ENCODE measurements around the gene STX11.
"Not testable (repeated sequence)": the region's sequence is repeated elsewhere in the genome, so short reads cannot be mapped to it uniquely, and the experiment has no call there.

The STX11 gene

DNA sequence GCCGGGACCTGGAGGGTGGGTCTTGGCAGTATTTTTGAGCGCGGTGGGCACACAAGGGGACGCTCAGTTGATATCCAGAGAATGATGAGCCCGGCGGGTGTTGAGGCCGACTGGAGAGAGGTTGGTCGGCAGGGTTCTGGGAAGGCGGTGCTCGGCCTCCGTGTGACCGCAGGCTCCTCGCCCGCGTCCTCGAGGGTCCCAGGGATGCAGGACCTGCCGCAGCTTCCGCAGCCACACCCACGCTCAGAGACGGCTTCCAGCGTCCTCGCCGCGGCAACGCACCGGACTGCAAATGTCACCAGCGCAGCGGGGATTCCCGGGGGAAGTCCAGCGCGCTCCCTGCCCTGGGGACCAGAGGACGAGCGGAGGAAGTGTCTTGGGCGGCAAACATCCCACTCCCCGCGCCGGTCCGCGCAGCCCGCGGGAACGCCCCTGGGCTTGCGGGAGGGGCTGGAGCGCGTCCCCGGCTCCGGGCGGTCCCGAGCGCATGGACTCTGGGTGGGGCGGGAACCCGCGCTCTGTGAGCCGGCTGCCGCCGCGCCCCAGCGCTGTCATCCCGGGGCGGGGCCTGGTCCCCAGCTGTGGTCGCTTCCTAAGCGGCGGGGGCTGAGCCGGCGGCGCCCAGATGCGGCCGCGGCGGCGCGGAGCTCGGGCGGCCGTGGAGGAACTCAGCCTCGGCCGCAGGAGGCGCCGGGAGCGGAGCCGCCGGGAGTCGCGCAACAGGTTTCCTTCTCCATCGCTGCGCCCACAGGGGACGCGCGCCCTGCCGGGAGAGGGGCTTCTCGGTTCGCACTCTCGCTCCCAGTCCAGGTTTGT lies at the start of gene STX11:
Gene STX11, plus strand, starts transcription at position 624 of the 816 bp plus-strand sequence. CDS start 36,111 bp downstream, outside the sequence.
- peak; percentile 92 for DNase-seq

DNA sequence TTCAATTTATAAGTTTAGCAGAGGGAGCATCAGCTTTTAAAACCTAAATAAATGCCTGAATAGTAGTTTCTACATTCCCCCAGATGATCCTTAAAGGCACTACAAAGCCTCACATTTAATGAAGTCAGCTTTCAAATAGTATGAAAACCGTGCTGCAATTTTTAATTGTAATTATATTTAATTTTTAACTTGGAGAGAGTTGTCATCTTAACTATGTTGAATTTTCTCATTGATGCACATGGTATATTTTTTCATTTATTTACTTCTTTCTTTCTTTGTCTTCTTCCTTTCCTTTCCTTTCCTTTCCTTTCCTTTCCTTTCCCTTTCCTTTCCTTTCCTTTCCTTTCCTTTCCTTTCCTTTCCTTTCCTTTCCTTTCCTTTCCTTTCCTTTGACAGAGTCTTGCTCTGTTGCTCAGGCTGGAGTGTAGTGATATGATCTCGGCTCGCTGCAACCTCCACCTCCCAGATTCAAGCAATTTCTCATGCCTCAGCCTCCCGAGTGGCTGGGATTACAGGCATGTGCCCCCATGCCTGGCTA lies 47.2 kb upstream of the STX11 start:
- no peak for DNase-seq

DNA sequence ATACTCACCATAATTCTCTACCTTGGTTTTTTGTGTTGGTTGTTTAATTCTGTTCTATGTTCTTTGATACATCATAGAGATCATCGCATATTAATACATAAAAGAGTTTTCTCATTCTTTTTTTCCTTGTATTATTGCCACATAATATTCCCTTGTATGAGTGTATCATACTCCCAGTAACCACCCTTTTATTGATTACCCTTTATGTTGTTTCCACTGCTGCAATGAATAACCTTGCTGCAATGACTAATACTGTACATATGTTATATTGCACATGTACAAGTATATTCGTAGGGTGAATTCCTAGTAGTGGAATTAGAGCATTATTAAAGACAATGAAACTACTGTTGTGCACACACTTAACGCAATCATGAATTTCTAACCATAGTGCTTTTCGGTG lies 45.8 kb upstream of the STX11 start:
- DNase-seq, result no peak

DNA sequence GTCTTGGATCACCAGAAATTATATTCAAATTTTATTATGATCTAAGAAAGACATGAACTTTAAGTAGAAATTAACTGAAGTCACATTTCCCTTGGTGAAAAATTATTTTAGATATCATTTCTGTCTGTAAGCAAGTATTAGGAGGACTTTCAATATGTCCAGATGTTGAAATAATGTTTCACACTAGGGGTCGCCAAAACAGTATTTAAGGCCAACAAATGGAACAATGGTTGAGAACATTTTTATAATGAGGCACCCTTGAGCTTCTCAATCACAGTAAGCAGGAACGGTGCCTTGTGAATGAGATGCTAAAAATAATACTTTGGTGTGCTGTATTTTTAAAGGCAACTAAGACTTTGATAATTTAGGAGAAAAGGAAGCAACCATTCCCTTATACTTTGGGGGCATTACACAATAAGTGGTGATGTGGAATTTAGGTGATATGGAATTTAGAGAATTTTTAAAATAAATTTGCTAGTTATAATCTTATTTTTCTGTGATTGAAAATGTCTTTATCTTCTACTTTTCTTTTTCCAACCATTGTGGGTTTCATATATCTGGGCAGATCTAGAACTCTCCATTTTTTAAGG lies 45.3 kb upstream of the STX11 start:
- DNase-seq, result peak; percentile 91

DNA sequence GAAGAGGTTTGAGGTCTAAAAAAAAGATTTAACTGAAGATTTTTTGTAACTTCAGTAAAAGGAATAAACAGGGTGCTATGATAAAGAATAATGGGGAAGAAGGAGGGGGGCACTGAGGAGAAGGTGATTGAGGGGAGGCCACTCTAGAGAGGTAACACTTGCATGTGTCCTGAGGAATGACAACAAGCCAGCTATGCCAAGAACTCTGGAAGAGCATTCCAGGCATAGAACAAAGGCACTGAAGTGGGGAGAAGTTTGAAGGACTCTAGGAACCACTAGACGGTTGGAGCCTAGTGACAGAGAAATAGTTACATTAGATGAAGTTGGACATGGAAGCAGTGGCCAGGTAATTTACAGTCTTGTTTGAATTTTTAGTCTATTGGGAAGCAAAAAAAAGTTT lies 44.1 kb upstream of the STX11 start:
- DNase-seq, result no peak

DNA sequence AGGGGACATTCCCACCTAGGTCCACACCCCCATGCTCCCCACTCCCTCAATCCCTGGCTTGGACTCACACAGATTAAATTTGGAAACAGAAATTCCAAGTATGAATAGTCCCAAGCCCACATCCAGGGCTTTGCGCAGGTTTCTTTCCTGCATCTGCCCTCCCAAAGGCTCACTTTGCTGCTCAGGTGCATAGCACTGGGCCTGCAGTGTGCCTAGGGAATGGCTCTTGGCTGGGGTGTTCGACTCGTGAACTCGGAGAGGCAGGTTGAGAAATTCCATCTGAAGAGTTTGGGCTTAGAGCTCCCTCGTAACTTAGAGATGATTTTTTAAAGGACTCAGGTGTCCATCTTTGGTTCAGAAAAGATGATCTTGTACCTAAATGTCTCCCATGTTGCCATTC lies 40.1 kb upstream of the STX11 start:
- DNase-seq, result no peak

DNA sequence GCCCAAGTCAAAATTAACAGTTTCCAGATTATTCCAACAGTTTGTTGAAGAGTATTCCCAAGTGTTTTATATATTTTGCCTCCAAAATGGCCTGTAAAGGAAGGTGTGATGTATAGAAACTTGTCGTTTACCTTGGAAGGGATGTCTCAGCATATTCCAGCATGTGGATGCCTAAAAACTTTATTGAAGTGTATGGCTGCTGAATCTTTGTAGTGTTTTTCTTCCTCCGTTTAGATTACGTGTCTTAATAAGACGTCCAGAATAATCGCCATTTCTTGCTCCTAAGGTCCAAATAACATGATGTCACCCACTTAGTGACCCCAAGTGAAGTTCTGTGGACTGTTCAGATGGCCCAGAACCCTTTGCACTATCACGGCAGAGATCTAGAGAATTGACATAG lies 37.0 kb upstream of the STX11 start:
- no peak for DNase-seq

DNA sequence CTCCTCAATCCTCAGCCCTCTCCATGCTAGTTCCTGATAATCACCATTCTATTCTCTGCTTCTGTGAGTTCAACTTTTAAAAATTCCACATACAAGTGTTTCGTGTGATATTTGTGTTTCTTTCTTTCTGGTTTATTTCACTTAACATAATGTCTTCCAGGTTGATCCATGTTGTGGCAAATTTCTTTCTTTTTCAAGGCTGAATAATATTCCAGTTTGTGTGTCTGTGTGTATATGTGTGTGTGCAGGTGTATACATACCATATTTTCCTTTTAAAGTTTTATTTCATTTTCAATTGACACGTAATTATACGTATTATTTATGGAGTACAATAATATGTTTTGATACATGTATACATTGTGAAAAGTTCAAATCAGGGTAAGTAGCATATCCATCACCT lies 35.1 kb upstream of the STX11 start:
- no peak for DNase-seq

DNA sequence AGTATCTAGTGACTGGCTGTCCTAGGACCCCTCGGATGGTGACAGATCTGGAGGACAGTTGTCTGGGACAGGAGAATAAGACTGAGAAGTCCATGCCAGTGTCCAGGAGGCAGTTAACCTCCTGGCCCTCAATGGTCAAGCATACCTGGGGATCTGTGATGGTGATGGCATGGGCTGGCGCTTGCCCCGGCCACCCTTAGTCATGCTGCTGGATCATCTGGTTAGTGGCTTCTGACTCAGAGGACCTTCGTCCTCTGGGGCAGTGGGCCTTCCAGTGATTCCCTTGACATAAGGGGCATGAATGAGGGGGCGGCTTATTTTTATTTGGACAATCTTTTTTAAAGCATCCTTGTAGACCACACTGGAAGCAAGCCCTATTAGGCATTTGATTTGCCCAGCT lies 30.9 kb upstream of the STX11 start:
- DNase-seq, result no peak

DNA sequence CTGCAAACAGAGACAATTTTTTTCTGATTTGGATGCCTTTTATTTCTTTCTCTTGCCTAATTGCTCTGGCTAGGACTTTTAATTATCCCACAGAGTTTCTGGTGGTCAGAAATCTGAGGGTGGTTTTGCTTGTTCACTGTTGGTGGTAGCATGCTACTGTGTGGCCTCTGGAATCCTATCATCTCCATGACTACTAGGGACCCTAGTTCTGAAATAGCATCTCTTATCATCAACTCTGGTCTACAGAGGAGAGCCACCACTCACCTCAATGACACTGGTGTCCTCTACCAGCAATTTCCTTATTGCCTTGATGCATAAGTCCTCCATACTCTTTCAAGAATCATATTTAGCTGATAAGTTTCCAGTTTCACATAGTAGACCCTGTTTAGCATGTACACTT lies 27.5 kb upstream of the STX11 start:
- DNase-seq, result peak; percentile 30

DNA sequence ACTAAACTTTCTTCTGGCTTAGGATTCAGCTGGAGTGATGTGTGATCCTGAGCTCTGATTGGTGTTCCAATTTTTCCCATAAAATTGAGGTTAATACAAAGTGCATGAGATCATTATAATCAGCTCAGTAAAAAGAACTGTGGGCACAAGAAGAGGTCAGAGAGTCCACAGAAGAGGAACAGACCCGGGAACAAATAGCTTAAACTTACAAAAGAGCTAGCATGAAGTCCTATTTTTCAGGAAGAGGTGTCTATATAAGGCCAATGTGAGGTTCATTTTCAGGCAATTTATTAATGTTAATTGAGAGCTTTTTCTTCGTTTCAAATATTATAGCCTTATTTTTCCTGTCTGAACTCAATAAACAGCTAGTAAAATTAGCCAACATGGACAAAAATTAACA lies 26.9 kb upstream of the STX11 start:
- DNase-seq, result peak; percentile 53

DNA sequence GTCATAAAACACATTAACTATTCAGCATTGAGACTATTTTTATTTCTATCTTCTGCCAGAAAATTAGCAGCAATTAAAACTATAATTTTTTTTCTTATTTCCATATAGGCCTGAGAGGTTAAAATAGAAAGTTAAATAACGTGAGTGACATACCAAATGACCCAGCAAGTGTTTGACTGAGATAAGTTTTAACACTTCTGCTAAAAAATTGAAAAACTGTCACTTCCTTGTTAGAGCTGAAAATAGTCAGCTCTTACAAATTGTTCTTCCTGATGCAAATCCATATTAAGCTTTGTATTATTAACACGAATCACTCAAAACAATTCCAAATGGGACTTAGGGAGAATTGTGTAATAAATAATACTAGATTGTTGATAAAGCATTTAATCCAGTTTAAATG lies 26.5 kb upstream of the STX11 start:
- peak; percentile 86 for DNase-seq

DNA sequence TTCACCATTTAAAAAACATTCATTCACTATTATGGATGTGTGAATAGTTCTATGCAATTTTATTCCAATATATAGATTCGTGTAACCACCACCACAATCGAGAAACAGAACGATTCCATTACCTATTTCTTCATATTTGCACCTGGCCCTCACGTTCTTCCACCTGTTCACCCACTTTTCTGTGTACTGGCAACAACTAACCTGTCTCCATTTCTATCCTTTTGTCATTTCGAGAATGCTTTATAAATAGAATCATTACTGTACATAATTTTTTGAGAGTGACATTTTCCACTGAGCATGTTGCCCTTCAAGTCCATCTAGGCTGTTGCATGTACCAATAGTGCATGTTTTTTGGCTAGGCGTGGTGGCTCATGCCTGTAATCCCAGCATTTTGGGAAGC lies 23.2 kb upstream of the STX11 start:
- no peak for DNase-seq

DNA sequence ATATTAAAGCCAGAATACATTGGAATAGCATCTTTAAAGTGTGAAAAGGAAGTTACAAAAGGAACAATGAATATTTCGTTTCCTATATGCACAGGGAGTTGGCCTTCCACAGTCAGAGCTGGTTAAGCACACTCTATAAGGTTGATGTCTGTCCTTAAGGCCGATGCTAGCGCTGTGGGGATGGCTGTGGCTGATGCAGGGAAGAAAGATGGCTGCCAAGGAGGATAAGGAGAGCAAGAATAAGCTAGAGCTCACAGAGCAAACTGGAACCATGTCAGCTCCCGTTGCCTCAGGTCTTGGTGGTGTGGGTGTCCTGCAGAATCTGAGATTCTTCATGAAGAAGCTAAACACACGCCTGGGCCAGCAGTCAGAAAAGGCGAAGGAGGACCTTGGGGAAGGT lies 20.8 kb upstream of the STX11 start:
- no peak for DNase-seq

DNA sequence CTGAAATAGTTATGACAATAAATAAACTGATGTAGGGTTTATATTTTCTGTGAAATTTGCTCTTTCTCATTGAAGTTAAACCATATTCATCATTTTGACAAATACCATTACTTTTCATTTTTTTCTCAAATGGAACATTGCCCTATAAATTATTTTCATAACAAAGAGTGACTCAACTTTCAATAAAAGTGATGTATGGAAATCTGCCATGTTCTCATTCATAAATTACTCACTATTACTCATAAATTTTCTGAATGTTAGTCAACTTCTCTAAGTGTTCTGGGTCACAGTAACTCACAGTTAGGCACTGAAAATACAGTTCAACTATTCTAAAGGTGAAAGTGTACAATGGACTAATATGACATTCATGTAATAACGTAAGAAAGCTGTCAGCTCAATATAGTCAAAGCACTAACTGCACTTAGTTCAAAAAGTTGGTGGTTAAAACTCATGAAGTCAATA lies 19.0 kb upstream of the STX11 start:
- no peak for DNase-seq

DNA sequence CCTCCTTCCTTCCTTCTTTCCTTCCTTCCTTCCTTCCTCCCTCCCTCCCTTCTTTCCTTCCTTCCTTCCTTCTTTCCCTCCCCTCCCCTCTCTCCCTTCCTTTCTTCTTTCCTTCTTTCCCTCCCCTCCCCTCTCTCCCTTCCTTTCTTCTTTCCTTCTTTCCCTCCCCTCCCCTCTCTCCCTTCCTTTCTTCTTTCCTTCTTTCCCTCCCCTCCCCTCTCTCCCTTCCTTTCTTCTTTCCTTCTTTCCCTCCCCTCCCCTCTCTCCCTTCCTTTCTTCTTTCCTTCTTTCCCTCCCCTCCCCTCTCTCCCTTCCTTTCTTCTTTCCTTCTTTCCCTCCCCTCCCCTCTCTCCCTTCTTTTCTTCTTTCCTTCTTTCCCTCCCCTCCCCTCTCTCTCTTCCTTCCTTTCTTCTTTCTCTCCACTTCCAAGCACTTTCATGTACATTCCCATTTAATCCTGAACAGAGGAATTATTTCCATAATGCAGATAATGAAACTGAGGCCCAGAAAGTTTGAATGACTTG lies 18.1 kb upstream of the STX11 start:
- DNase-seq, result not testable (repeated sequence)

DNA sequence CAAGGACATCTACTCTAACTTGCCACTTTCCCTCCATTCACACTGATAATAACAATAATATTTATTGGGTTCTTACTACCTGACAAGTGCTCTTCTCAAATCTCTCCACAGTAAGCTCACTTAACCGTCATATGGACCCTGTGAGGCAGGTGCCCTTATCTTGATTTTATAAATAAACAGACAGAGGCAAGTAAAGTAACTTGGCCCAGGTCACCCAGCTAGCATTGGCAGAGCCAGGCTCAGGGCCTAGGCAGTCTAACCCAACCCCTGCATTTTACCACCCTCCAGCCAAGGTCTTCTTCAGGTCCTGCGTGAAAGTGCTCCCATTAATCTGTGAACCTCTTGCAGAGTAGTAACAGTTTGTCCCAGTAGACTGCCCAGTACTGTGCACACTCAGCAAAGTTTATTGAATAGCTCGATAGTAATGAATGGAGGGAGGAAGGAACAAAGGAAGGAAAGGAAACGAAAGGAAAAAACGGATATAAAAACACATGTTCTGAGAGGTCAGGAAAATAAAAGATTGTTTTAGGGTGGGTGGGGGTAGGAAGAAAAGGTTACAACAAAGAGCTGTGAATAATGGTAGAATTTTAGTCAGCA lies 17.0 kb upstream of the STX11 start:
- no peak for DNase-seq

DNA sequence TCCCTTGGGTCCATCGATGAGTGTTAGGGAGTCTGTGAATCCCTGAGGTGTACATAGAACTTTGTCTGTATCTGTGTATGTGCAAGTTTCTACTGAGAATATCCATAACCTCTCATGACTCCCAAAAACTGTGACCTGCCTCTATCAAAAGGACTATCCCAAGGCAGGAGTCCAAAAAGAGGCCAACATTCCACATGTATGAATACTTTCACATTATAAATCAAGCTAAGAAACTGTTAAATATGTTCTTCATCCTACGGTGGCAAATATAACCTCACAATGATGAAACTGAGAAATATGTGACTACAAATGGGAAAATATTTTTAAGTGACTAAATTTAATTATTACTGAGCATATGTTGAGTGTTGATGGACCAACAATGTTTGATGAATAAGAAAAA lies 16.1 kb upstream of the STX11 start:
- DNase-seq, result no peak

DNA sequence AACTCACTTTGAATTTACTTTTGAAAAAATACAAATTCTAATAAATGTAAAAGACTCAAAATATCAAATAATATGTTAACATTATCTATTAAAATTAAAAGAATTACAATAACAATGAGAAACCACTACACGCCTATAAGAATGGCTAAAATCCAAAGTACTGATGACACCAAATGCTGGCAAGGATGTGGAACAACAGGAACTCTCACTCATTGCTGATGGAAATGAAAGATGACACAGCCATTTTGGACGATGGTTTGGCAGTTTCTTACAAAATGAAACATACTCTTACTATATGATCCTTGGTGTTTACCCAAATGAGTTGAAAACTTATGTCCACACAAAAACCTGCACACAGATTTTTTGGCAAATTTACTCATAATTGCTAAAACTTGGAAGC lies 15.6 kb upstream of the STX11 start:
- DNase-seq, result no peak

DNA sequence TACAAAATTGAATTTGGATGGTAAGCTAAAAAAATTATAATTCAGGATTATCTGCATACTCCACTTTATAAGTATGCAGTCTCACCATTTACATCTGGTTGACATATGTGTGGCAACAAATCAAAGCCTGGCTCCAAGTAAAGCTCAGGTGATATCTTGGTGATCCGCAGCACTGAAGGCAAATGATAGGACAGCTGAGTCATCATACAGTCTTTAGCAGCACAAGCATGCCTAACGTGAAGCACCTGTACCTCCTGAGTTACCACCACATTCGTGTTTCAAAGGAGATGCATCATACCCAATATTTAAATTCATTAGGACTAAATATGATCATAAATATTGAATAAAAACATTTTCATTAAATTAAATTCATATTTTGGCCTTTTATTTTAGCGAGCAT lies 11.8 kb upstream of the STX11 start:
- DNase-seq, result no peak

DNA sequence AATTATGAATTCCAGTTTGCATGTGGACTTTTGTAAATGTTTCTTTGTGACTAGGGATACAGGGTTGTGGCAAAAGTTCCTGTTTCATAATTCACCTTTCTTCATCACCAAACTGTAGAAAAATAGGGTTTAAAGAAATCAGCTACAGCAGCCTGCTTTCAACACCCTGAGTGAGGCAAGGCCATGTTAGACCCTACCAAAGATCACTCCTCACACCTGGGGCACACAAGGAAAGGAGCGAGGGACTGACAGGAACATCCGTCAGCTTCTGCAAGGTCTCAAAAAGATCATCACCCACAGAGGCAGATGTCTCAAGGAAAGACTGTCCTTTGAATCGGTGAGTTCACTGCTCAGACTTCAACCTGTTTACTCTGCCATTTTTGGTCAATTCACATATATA lies 10.5 kb upstream of the STX11 start:
- DNase-seq, result peak; percentile 22

DNA sequence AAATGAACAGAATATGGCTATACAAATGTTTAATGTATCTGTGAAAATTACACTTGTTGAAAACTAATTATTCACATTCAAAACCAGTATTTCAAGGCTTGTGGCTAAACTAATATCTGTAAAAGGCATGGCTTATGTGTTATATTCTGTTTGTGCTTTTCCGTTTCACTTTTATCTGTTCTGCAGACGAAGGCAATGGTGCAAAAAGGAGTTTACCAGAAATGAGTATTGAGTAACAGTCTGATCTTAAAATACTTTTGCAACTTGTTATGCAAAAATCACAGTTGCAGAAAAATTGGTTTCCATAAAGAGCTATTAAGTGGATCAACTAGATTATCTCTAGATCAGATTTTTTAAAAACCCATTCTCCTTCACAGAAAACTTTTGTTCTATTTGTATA lies 9.4 kb upstream of the STX11 start:
- no peak for DNase-seq

DNA sequence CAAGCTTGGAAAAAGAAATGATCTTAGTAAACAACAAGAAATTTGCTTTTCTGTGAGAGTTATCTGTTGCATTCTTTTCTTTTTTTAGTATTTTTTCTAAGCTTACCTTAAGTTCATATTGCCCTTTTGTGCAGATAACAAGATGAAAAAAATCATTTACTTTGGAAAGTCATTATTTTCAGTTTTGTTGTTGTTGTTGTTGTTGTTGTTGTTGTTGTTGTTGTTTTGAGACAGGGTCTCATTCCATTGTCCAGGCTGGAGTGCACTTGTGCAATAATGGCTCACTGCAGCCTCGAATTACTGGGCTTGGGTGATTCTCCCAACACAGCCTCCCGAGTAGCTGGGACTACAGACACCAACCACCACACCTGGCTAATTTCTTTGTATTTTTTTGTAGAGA lies 8.8 kb upstream of the STX11 start:
- no peak for DNase-seq

DNA sequence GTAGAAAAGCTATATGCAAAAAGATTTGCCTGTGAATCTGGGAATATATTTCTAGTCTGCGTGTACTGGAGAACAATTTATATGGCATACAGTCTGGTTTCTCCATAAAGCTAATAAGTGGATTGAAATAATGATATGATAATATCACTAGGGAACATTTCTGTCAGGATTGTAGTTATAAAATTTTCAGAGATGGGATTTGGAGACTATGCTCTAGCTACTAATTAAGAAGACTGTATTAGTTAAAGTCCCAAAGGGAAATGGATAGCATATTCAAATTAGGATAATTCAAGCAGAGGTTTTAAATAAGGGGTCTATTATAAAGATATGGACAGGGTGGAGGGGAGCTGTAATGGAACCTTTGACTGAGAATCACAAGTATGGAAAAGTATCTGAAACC lies 7.2 kb upstream of the STX11 start:
- no peak for DNase-seq

Data from hematopoietic multipotent progenitor cell treated with erythropoietin and hydrocortisone succinate and interleukin-3 and kit ligand, for 4 days (in vitro differentiated cells).